Erythroblast (primary cell): Measurements from ENCODE around the gene OLFML2B.

Experiments used
- GATA1 ChIP-seq: IDR thresholded peaks from 2 replicates; pipeline ENCODE4 v1.6.1; 2011; ENCODE audit warnings: low read depth, mild to moderate bottlenecking, control low read depth, low read length, moderate library complexity
- POLR2A ChIP-seq: IDR thresholded peaks from 2 replicates; pipeline ENCODE4 v1.6.1; 2011; ENCODE audit warnings: mild to moderate bottlenecking, low read length

DNA sequence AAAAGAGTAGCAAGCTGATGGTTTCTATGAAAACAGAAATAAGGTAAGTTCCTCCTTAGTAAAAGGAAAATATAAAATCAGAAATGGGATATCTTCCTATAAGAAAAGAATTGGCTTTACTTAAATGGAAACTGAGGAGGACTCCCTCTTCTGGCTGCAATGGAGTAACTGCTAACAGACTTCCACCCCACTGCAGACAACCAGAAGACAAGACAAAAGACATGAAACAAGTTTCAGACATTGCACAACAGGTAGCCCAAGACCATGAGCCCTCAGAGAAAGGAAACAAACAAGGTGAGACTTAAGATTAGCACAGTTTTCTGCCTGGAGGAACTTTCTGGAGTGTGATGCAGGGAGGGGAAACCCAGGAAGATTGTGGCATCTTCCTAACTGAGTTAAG is 17.0 kb upstream of the OLFML2B start:
- TF ChIP-seq POLR2A (no peak), GATA1 (no peak)
